G401.6 (cell line): ENCODE data around the gene VSTM4.

Experiments
- FAIRE-seq: peaks from 2 replicates; lab custom pipeline; 2012; peaks lifted over from hg19 to GRCh38; lab: Jason Lieb, UNC

The VSTM4 gene

GRCh38 chr10:49116509-49117375 lies 1.4 kb upstream of the VSTM4 start:
- FAIRE-seq: no peak

DNA sequence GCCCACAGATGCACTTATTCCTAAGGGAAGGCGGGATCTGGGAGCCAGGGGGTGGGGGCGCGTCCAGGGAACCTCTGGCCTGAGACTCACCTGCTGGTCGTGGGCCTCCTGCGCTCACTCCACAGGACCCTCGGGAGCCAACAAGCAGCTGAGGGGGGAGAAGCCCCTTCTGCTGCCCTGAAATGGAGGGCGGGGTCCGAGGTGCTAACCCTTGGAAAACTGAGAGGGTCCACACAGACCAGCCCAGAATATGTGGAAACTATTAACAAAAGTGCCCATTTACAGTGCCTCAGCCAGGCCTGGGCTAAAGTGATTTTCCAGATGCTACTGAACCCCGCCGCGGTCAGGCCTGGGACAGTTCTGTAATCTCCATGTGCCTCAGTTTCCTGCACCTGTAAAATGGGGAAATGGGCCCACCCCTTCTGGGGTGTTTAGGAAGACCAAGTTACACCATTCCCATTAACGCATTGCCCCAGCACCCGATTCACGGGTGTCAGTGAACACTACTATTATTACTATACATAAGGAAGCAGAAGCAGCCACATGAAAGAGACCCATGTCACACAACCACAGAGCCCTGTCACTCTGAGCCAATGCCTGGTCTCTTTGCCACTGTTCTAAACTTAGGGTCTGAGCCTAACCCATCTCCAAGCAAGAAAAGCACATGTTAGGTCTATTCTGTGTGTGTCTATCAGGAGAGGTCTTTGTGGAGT lies 630 bp upstream of the VSTM4 start:
- no peak for FAIRE-seq

DNA sequence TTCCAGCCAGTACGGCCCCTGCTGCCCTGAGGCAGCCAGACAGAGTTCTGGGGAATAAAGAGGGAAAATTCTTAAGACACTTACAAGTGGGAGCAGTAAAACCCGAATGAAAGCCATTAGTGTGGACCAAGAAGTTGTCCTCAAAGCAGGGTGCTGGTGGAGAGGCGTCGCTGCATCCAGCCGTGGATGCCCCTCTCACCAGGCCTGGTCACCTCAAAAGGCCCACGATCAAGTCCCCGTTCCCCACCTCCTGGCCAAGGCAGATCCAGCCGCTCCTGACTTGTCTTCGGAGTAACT lies 656 bp downstream of the VSTM4 start:
- FAIRE-seq: no peak

GRCh38 chr10:49113741-49114141 lies 1.6 kb downstream of the VSTM4 start:
- FAIRE-seq: no peak

DNA sequence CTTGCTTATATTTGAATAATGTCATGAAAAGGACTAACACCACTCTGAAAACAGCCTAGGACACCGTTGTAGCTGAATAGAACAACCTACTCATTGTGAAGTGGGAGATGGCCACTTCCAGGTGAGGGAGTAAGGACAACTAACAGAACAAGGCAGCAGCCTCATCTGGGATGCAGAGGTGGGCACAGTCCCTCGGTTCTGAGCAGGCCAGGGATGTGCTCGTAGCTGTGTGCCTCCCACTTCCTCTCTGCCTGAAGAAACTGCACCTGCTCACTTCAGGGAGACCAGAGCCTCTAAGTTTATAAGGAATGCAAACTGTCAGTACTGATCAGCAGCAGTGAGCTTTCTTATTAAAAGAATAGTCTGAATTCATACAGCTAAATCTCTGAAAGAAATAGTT lies 2.5 kb downstream of the VSTM4 start:
- no peak for FAIRE-seq

DNA sequence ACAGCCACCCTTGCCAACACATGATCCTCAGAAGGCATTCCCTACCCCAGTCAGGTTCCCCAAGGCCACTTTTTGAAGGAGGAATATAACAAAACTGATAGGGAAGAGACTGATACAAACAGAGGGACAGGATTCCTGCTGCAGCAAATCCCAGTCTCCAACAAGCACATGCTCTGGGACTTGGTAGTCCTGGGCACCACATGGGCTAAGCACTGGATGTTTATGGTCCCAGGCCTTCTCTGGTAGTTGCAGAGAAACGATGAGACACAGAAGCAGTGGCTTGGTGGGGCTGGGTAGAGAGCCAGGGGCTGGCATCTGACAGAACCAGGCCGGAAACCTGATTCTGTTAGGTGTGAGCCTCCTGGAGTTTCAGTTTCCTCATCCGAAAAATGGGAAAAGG lies 3.2 kb downstream of the VSTM4 start:
- no peak for FAIRE-seq

DNA sequence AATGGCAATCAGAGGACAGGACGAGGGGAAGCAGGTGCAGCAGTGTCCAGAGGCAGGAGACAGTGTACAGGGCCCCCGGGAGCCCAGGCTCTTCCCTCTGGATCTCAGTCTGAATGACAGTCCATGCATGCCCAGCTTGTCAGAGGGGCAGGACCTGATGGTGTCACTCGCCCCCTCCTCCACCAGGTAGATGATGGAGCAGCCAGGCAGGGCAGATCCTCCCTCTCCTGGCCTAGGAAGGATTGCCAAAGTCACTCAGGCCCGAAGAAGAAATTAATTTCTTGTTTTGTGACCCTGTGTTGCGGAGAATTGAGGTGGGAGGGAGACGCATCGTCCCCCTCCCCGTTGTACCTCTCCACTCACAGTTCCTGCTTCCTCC lies 4.0 kb downstream of the VSTM4 start:
- FAIRE-seq: no peak

DNA sequence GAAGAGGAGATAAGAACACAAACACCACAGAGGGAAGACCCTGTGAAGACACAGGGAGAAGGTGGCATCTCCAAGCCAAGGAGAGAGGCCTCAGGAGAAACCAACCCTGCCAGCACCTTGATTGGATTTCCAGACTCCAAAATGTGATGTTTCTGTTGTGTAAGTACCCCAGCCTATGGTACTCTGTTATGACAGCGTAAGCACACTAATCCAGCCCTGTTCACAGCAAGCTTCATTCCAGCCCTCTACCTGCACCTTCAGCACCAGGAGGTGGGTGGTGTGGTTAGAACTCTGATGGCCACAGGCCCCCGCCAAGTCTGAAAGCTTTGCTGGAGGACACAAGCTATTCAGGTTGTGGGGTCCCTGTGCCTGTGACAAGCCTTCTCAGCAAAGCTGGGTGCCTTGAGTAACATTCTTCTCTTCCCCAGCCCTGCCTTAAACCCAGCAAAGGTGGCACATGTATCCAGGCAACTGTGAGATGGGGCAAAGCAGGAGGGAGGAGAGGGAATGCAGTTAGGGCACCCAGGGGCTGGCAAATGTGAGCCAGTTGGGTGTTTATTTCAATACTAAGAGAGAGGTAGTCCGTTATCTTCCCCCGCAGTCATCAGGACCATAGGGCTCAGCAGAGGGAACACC lies 4.5 kb downstream of the VSTM4 start:
- FAIRE-seq: no peak

GRCh38 chr10:49109669-49110340 lies 5.5 kb downstream of the VSTM4 start:
- no peak for FAIRE-seq

DNA sequence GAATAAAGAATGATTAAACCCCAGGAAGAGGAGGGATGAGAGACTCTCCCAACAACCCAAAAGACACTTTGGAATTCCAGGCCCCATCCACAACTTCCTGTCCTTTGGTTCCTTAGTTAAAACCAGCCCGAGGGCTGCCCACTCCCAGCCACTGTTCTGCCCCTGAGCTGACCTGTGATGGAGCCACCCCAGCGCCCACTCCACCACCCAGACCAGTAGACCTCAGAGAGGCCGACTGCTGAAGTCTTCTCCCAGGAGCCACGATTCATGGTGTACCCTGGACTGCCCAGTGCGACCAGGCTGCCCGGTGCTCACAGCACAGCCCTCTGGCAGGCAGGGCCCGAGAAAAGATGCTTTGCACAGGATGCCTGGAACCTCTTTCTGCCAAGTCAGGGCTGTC lies 6.7 kb downstream of the VSTM4 start:
- FAIRE-seq: no peak

DNA sequence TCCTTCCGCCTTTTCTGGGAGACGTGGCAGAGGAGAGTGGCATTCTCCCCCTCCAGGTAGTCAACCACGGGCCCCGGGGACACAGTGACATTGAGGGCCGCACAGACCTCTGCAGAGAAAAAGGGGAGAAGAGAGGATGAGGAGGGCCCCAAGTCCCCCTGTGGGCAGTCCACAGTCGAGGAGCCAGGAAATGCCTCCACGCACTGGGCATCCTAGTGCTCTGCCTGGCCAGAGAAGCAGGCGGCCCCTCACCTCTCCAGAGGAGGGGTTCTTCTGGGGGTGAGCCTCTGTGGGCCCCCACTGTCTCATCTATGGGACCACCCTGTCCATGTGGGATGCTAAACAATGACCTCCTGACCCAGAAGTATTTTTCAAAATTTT lies 7.4 kb downstream of the VSTM4 start:
- no peak for FAIRE-seq

DNA sequence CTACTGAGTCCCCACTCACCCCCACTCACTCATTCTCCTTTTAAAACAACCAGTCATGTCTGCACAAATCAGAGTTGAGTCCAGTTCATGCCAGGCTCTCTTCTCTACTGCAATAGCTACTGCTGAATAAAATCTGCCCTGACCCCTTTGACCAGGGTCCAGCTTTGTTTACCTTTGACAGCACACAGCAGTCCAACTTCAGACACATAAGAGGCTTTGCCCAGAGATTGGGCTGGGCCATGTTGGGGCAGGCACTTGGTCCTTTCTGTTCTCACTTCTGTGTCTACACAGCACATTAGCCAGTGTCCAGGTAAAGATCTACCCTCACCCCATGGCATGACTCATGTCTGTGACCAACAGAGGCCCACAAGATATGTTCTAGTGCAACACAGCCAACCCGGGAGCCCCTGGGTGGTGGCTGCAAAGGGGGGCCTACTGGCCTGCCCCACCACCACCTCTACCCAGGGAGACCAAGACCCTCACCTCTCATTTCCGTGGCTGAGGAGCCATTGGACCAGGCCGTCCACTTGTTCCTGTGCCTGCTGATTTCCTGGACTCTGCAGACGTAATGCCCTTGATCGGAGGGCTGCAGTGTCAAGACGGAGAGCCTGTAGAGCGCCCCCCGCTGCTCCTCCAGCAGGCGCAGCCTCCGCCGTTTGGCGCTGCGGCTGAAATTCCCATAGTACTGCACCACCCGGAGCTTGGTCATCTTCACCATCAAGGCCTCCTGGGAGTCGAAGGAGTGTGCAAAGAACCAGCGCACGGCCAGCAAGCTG lies 8.0 kb downstream of the VSTM4 start:
- FAIRE-seq: no peak

DNA sequence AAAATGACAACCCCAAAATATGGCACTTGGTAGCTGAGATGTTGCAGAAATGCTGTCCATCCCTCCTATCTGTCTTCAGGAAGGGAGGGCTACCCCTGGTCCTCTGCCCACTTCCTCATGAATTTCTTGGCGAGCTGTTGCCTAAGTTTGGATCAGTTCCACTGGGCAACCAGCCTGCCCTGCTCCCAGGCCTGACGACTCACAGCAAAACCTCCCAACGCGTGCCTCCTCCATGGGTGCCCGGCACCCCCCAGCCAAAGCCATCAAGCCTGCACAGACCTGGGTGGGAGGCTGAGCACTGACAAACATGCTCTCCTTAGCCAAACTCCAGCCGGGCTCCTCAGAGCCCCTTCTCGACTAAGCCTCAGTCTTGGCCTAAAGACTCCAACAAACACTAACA lies 8.9 kb downstream of the VSTM4 start:
- FAIRE-seq: no peak

DNA sequence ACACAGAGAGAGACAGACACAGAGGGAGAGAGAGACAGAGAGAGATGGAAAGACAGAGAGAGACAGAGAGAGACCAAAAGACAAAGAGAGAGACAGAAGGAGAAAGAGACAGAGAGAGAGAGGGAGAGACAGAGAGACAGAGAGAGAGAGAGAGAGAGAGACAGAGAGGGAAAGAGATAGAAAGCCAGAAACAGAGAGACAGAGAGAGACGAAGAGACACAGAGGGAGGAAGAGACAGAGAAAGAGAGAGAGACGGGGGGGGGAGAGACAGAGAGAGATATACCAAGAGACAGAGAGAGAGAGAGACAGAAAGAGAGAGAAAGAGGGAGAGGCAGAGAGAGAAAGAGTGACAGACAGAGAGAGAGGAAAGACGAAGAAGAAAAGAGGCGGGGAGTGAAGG lies 10.2 kb downstream of the VSTM4 start:
- no peak for FAIRE-seq

DNA sequence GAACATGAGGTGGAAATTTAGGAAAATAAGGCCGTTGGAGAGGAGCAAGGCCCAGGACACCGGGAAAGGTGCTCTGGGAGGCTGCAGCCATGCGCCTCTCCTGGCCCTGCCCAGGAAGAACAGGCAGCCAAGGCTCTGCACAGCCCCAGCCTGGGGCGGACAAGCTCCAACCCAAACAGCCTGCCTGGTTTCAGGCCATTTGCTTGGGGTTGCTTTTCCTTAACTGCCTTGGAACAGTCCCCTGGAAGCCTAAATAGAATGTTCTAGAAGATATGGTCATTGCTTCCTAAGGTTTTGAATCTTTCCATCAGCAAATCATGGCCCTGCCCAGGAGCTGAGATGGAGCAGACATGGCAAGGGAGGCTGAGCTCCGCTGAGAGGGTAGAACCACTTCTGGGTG lies 11.0 kb downstream of the VSTM4 start:
- no peak for FAIRE-seq

DNA sequence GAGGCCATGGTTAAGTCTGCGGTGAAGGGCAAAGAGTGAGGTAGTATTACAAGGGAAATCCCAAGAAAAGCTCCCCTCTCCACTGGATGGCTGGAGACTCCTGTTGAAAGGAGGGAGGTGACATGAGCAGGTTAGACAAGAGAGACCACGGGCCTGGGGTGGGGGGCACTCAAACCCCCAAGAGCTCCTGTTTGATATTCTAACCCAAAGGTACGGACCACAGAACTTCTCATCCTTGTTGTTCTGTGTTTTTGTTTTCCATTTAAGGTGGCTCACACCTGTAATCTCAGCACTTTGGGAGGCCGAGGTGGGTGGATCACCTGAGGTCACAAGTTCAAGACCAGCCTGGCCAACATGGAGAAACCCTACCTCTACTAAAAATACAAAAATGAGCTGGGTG lies 11.6 kb downstream of the VSTM4 start:
- FAIRE-seq: no peak

GRCh38 chr10:49099046-49099445 lies 16.3 kb downstream of the VSTM4 start:
- no peak for FAIRE-seq

- FAIRE-seq: no peak
Measured at GRCh38 chr10:49096890-49097445, 18.4 kb downstream of the VSTM4 start.

GRCh38 chr10:49094646-49095045 lies 20.7 kb downstream of the VSTM4 start:
- FAIRE-seq: no peak

DNA sequence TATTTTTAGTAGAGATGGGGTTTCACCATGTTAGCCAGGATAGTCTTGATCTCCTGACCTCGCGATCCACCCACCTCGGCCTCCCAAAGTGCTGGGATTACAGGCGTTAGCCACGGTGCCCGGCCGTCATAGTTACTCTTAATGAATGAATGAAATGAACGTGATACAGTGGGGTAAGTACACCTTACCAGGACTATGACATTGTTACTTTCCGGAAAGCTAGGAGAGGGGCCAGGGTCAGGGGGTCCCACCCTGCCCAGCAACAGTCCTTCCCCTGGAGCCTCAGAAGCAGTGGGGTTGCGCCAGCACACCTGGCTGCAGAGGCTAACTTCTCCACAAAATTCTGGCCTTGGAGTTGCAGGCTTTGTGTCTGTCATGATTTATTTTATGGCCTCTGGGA lies 21.4 kb downstream of the VSTM4 start:
- FAIRE-seq: no peak

- no peak for FAIRE-seq
Measured at GRCh38 chr10:49092477-49092876, 22.8 kb downstream of the VSTM4 start.
